Activated CD4-positive, alpha-beta T cell treated with anti-CD3 and anti-CD28 coated beads for 1 hour (primary cell): Measurements from ENCODE around the gene SOCS6.
"Not testable (repeated sequence)": the region's sequence is repeated elsewhere in the genome, so short reads cannot be mapped to it uniquely, and the experiment has no call there.

Source experiments
- DNase-seq: peaks from one replicate; pipeline ENCODE4 v3.0.0-alpha.2; 2020

SOCS6 gene

GRCh38 chr18:70363861-70364260 lies 75.0 kb downstream of the SOCS6 start:
- DNase-seq = no peak

GRCh38 chr18:70365361-70365760 lies 76.5 kb downstream of the SOCS6 start:
- no peak for DNase-seq

- DNase-seq = no peak
Measured at GRCh38 chr18:70366174-70366573, 77.3 kb downstream of the SOCS6 start.

GRCh38 chr18:70366670-70367069 lies 77.8 kb downstream of the SOCS6 start:
- DNase-seq = no peak

- not testable (repeated sequence) for DNase-seq
Measured at GRCh38 chr18:70367344-70367743, 78.5 kb downstream of the SOCS6 start.

- no peak for DNase-seq
Measured at GRCh38 chr18:70368903-70369302, 80.1 kb downstream of the SOCS6 start.

- no peak for DNase-seq
Measured at GRCh38 chr18:70370762-70371733, 82.2 kb downstream of the SOCS6 start.

- no peak for DNase-seq
Measured at GRCh38 chr18:70371908-70372307, 83.1 kb downstream of the SOCS6 start.

- no peak for DNase-seq
Measured at GRCh38 chr18:70372450-70373041, 83.7 kb downstream of the SOCS6 start.

GRCh38 chr18:70373042-70373519 lies 84.2 kb downstream of the SOCS6 start:
- DNase-seq = no peak

GRCh38 chr18:70374154-70374553 lies 85.3 kb downstream of the SOCS6 start:
- no peak for DNase-seq

GRCh38 chr18:70376137-70376913 lies 87.5 kb downstream of the SOCS6 start:
- DNase-seq = no peak

- DNase-seq = no peak
Measured at GRCh38 chr18:70376914-70377258, 88.0 kb downstream of the SOCS6 start.

GRCh38 chr18:70377317-70377799 lies 88.5 kb downstream of the SOCS6 start:
- no peak for DNase-seq

- DNase-seq = no peak
Measured at GRCh38 chr18:70377857-70378701, 89.2 kb downstream of the SOCS6 start.
